ENCODE measurements around the gene COQ4.
"Not testable (repeated sequence)": the region's sequence is repeated elsewhere in the genome, so short reads cannot be mapped to it uniquely, and the experiment has no call there.

Gene COQ4

DNA sequence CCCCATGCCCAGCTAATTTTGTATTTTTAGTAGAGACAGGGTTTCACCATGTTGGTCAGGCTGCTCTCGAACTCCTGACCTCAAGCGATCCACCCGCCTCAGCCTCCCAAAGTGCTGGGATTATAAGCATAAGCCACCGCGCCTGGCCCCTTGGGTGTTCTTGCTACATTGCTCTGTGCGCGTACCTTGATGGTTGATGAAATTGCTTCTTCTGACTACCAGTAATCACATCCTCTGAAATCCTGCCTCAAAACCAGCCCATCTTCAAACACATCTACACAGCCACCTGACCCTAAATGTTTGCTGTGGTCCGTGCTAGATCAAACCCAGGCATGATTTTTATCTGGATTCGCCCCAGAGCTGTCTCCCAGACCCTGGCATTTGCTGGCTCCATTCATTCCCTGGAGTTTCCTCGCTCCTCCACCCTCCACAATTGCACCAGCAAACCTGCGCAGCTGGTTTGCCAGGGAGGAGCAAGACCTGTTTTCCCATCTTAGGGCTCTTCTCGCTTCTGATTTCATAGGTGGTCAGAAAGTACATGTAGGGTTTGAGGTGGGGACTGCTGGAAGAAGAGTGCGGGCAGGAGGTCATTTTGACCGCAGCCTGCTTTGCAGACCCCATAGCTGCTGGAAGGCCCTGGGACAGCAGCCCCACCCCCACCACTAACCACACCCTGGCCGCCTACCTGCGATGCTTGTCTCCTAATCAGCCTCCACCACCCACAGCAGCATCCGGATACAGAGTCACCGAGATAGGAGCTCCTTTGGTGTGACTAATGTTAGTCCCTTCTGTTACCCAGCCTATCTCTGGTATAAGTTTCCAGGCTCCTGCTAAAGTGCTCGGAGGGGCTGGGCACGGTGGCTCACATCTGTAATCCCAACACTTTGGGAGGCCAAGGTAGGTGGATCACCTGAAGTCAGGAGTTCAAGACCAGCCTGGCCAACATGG, 23.8 kb upstream of the COQ4 start:
- no peak for DNase-seq (ENCODE audit: low read depth)

DNA sequence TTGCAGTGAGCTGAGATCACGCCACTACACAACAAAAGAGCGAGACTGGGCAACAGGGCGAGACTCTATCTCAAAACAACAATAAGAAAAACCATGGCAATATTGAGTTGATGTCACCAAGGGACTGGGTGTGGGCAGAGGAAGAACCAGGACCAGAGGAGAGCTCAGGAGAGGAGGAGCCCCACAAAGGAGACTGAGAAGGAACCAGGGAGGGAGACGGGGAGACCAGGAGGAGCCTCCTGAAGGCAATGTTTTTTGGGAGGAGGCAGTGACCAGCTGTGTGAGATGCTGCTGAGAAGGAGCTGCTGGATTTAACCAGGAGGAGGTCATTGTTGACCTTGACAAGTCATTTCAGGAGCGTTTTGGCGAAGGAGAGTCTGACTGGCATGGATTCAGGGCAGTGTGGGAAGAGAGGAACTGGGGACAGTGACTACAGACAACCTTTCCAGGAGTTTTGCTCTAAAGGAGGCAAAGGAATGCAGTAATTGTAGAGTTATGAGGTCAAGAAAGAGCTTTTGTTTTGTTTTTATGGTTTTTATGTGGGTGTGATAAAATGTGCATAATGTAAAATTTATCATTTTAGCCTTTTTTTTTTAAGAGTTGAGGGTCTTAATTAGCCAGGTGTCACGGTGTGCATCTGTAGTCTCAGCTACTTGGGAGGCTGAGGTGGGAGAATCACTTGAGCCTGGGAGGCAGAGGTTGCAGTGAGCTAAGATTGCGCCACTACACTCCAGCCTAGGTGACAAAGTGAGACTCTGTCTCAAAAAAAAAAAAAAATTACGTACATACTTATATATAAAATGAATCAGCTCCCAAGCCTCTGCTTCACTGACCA, 18.3 kb upstream of the COQ4 start:
- DNase-seq (ENCODE audit: low read depth) = no peak

DNA sequence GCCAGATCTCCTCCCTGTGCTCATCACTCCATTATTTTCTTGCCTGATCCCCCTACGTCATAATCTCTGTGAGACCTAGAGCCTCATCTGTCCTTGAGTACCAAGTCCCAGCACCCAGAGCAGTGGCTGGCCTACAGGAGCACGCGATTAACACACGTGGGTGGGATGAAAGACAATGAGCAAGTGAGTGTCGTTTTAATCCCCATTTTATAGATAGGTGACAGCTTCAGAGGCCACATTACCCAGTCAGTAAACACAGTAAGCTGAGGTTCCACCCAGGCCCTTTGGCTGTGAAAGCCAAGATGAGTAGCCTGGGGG, 17.7 kb upstream of the COQ4 start:
- no peak for DNase-seq (ENCODE audit: low read depth)

DNA sequence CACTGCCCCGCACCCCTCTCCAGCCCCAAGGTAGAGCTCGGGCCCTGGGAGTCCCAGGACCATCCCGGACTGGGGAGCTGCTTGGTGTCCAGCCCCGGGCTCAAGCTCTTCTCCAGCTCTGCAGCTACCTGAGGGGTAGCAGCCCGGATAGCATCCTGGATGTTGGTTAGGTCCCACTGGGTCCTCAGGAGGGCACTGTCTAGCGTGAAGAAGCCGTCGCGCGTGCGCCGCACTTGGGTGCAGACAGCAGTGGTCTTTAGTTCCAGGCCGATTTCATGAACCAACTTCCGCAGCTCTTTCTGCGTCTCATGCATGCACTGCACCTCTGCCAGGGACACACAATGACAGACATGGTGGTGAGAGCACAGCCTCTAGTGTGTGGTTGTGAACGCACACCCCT, 13.1 kb upstream of the COQ4 start:
- DNase-seq (ENCODE audit: low read depth) = no peak

DNA sequence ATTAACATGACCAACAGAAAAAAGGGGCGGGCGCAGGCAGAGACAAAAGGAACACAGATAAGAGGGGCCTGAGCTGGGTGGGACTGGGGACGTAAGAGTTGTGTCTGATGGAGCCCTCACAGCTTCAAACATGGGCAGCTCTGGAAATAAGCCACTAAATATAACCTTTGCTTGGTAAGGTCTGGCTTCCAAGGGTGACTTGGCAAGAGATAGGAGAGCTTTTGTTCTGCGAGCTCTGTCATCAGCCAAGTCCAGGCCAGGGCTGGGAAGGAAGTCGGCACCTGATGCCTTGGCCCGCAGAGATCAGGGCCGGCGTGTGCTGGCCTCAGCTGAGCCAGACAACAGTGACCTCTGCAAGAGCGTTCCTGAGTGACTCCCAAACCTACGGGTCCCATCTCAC, 12.2 kb upstream of the COQ4 start:
- DNase-seq (ENCODE audit: low read depth) = no peak

DNA sequence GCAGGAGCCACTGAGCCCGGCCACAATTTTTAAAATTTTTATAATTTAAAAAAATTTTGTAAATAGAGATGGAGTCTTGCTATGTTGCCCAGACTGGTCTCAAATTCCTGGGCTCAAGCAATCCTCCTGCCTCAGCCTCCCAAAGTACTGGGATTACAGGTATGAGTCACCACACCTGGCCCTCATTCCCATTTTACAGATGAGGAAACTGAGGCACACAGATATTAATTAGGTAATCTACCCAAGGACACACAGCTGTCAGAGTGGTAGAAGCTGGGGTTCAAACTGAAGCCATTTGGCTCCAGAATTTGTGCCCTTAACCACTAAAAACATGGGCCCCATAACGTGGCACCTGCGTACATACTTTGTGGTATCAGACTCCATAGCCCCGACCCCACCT, 7.9 kb upstream of the COQ4 start:
- DNase-seq (ENCODE audit: low read depth) = no peak

DNA sequence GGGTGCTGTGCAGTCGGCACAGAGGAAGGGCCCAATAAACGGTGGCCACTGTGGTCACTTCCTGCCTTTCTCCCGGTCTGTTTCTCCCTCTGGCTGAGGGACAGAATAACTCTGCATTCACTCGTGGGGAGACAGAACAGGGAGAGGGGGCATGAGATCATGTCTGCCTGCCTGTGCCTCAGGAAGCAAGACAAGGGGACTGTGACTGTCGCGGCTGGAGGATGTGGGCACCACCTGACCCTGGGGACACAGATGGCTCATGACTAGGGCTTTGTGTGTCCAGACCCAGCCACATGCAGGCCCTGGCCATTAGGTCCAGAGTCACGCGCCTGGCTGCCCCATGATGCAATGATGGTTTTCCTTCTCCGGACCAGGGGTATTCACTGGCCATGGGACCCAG, 6.2 kb upstream of the COQ4 start:
- DNase-seq (ENCODE audit: low read depth) = no peak

DNA sequence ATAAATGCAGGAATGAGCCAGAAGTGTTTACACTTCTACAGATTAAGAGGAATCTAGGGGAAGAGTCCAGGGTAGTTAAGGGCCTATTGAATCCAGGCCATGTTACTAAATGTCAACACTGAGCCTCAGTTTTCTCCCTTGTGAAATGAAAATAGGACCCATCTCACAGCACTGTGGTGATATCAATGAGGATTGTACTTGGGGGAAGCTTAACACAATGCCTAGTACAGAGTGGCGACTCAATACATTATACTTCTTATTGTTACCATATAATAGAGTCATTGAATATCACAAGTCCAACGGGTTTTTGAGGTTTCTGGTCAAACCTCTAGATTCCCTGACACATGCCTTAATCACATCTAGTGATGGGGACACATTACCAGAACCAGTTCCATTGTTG, 5.0 kb upstream of the COQ4 start:
- DNase-seq (ENCODE audit: low read depth) = no peak

DNA sequence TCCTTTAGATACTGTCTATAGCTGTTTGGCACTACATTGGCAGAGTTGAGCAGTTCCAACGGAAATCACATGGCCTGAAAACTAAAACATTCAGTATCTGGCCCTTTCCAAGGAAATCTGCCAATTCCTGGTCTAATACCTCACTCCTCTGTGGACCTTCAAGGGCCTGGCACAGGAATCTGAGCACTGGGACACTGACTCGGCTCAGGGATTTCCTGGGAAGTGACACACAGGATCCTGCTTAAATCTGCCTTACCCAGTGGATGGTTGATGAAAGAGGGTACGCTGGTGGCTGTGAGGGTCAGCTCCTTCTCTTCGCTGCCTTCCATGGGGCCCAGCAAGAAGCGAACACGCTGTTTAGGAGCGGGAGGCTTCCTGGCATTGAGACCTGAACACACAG, 1.3 kb upstream of the COQ4 start:
- DNase-seq (ENCODE audit: low read depth) = no peak

DNA sequence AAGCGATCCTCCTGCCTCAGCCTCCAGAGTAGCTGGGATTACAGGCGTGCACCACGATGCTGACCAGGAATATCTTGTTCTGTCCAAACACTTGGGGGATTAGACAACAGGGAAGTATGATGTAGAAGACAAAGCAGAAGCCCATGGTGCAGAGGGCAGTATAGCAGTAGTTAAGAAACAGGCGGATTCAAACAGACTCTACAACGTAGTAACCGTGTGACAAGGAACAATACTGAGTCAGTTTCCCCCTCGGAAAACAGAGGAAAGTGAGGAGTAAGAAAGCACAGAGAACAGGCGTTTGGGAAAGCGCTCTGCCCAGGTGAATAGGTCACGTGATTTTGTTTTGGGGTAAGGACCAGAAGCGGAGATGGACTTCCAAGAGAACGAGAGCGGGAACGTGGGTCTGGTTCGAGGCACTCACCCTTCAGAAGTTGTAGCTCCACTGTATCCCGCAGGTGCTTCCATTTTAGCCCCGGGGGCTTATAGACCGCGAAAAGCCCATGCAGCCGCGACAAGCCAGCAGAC, 698 bp upstream of the COQ4 start:
- no peak for DNase-seq (ENCODE audit: low read depth)

DNA sequence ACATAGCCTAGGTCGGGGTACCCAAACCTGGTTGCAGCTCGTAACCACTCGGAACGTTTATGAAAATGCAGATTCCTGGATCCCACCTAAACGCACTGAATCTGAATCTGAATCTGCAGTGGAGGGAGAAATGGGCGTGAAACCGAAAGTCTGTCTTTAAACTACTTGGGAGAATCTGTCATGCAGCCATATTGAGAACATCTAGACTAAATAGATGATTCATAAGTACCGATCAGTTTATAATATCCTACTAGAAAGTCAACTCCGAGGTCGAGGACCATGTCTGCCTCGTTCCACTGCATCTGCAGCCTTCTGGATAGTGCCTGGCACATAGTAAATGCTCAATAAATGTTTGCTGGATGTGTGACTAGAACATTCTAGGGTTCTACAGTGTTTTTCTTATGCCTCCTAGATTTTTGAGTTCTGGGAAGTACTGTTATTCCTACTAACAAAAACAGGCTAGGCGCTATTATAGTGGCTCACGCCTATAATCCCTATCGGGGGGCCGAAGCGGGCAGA, 632 bp downstream of the COQ4 start:
- no peak for DNase-seq (ENCODE audit: low read depth)

DNA sequence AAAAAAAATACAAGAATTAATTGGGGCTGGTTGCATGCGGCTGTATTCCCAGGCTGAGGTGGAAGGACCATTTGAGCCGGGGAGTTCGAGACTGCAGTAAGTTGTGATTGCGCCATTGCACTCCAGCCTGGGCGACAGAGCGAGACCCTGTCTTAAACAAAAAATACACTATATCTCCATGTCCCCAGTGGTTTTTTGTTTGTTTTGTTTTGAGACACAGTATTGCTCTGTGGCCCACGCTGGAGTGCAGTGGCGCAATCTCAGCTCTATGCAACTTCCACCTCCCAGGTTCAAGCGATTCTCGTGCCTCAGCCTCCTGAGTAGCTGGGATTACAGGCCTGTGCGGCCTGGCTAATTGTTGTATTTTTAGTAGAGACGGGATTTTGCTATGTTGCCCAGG, 1.2 kb downstream of the COQ4 start:
- no peak for DNase-seq (ENCODE audit: low read depth)

DNA sequence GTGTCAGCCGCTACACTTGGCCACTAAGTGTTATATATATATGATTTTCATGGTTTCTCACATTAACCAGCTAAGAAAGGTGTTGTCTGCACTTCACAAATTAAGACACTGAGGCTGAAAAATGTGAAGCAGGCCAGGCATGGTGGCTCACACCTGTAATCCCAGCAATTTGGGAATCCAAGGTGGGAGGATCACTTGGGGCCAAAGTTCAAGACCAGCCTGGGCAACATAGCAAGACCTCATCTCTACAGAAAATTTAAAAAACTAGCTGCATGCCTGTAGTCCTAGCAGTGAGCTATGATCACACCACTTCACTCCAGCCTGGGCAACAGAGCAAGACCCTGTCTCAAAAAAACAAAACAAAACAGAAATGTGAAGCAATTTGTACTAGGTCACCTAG, 1.8 kb downstream of the COQ4 start:
- no peak for DNase-seq (ENCODE audit: low read depth)

DNA sequence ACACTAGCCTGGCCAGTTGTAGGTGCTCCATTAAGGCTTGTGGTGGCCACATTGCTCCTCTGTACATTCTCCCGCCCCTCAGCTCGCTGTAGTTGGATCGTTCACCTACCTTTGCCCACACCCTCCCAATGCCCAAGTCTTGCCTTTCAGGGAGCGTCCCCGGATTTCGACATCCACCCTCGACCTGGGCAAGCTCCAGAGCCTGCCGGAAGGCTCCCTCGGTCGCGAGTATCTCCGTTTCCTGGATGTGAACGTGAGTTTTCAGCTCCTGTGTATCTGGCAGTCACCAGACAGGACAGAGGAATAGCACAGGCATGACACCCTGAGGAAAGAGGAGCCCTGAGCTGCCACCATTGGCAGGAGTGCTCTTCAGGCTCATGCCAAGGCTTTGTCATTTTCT, 3.0 kb downstream of the COQ4 start:
- DNase-seq (ENCODE audit: low read depth) = no peak

DNA sequence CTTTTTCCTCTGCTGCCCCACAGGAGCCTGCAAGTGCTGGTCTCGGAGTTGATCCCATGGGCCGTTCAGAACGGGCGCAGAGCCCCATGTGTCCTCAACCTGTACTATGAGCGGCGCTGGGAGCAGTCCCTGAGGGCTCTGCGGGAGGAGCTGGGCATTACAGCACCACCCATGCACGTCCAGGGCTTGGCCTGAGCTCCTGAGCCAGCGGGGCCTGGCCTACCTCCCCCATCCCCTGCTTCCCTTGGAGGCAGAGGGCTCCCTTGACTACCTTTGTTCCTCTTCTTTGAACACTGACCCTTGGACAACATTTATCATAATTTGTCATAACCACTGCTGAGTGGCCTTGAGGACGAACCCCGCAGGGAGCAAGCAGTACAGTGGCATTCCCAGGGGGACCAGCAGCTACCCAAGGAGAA, 10.8 kb downstream of the COQ4 start:
- DNase-seq (ENCODE audit: low read depth) = no peak

DNA sequence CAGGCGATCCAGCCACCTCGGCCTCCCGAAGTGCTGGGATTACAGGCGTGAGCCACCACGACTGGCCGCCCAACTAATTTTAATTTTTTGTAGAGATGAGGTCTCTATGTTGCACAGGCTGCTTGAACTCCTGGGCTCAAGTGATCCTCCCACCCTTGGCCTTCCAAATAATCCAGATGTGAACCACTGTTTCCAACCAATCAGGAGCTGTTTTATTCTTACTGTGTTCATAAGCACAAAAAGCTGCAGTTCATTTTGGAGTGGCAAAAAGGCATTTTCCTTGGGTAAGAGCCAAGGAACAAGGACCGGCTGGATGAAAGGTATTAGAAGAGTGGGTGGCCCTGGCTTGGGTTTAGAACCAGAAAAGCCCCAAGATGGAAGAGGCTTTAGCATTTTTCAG, 12.5 kb downstream of the COQ4 start:
- DNase-seq (ENCODE audit: low read depth) = no peak

DNA sequence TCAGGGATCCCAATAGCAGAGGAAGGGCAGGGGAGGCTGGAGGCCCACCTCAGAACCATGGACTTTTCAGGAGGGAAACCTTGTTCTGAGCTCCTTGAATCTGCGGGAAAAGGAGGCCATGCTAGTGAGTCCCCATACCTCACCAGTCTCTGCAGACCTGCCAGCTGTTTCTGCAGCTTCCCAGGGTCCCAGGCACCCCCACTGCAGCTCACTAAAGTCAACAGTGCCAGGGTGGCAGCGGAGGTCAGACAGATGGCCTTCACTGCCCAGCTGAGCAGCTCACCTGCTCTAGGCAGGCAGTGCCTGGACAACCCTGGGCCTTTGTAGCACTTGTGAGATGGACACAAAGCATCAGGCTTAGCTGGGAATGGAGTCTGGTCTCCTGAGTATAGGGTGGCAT, 13.3 kb downstream of the COQ4 start:
- DNase-seq (ENCODE audit: low read depth) = no peak

DNA sequence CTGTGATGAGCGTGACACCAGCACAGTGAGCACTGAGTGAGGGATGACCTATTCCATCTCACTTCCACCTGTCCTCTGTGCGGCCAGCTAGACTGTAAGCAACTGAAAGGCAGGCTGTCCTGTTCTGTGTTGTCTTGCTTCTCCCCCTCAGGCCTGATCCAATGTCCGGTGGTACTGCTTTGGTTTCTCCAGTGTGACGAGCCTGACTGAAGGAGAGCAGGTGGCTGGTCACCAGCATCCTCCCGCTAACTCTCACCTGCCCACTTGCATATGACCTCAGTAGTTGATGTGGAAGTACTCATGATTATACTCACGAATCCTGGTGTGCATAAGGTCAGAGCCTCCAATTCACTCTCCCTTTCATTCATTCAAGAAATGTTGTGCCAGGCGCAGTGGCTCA, 15.3 kb downstream of the COQ4 start:
- DNase-seq (ENCODE audit: low read depth) = no peak

DNA sequence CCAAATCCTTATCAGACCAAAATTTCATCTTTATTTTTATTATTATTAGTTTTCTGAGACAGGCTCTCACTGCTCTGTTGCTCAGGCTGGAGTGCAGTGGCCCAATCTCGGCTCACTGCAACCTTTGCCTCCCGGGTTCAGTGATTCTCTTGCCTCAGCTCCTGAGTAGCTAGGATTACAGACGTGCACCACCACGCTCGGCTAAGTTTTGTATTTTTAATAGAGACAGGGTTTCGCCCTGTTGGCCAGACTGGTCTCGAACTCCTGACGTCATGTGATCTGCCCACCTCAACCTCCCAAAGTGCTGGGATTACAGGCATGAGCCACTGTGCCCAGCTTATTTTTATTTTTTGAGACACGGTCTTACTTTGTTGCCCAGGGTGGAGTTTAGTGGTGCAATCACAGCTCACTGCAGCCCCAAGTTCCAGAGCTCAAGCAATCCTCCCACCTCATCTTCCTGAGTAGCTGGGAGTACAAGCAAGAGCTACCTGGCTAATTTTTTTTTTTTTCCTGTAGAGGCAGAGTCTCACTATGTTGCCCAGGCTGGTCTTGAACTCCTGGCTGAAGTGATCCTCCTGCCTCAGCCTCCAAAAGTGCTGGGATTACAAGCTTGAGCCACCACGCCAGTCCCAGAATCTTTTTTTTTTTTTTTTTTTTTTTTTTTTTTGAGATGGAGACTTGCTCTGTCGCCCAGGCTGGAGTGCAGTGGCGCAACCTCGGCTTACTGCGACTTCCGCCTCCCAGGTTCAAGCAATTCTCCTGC, 16.4 kb downstream of the COQ4 start:
- DNase-seq (ENCODE audit: low read depth) = not testable (repeated sequence)

DNA sequence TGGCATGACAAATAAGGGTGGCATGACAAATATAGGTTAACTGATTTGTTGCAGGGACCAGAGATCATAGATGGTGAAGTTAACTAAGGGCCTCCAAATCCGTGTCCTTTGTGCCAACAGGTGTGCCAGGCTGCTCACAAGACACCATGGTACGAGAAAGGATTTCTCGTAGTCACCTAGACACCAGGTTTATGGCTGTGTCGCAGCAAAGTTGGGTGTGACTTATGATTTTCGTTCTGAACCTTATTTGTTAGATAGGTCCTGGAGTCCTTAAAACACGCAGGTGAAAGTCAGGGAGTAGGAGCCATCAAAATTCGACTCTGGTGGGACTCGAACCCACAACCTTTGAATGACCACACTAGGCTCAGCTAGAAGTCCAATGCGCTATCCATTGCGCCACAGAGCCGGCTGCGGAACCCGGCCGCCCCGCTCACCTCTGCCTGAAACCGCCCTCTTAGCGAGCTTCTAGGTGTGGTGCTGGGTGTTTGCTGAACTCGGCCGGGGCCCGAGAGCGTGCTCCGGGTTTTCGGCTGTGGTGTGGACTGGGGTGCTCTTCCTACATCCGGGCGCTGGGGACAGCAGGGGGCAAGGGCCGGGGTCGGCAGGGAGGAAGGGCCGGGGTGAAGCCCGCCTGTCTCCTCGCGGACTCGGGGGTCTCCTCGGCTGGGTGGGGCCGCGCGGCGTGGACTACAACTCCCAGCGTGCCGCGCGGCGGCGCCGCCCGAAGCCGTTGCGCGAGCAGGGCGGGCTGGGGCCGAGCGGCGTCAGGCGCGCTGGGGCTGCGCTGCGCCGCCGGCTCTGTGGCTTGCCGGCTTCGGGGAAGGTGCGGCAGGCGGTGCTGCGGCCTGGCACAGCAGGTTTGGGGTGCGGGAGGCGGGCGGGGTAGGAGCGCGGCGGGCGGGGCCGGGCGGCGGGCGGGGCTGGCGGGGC, 17.4 kb downstream of the COQ4 start, which contains the start of gene SLC27A4:
Gene SLC27A4, plus strand, starts transcription at position 767 of the 930 bp plus-strand sequence. CDS start 2,606 bp downstream, outside the sequence.
- DNase-seq (ENCODE audit: low read depth) = peak; percentile 77

Measured in activated T-helper 1 cell treated with Interleukin-2 at 50 U/mL for 16 hours (primary cell).